ENCODE results near the gene TSEN2. TPM values are rescaled to one million over a fixed set of nuclear protein-coding genes. Genes with fewer than 3 reads are reported as not detected.

The TSEN2 gene
- total and polyA plus RNA-seq, 11 donors = 14.3 to 22.3 (median 18.4) TPM

DNA sequence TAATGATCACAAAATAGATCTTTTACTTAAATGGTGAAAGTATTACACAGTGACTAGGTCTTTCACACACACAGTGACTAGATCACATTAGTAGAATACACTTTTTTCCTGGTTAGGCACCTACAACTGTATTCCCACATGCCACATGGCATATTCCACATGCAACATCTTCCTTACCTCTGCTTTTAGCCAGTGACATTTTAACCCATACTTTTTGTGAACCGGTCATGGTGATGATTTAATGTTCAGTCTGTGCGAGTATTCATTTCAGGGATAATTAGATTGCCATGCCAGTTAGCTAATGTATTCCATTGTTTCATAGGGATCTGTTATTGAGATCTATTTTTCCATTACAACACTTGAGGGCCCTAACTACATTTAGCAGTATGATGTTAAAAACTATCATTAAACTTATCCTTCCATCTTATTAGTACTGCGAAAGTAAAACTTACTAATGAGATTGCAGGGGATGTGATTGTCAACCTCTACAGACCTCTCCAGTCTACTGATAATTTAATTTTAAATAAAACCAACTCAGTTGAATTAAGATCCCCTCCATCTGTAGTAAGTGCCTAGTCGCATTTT, 28.3 kb downstream of the TSEN2 start:
- Histone ChIP-seq H3K9me3 (no peaks in the 10 kb centered on the region), H3K36me3 (peaks cover 0 to 22% (median 7%) of the 10 kb centered on the region in 9 donors), H3K4me3 (no peak overlapping the region), H3K4me1 (peaks cover 0 to 27% (median 2%) of the 10 kb centered on the region in 12 donors), H3K27me3 (no peaks in the 10 kb centered on the region), H3K27ac (peak overlapping the region in 2 of 12 donors; percentile 73 to 74)
- DNase-seq (no peak), ATAC-seq (no peak)
- WGBS, 4 donors = 72 to 80% (median 76%) methylated on average over 4 of the region's 4 CpGs
- intact Hi-C loops (cut with DNase I) = no loop called here
- TF ChIP-seq, protein P1, sequence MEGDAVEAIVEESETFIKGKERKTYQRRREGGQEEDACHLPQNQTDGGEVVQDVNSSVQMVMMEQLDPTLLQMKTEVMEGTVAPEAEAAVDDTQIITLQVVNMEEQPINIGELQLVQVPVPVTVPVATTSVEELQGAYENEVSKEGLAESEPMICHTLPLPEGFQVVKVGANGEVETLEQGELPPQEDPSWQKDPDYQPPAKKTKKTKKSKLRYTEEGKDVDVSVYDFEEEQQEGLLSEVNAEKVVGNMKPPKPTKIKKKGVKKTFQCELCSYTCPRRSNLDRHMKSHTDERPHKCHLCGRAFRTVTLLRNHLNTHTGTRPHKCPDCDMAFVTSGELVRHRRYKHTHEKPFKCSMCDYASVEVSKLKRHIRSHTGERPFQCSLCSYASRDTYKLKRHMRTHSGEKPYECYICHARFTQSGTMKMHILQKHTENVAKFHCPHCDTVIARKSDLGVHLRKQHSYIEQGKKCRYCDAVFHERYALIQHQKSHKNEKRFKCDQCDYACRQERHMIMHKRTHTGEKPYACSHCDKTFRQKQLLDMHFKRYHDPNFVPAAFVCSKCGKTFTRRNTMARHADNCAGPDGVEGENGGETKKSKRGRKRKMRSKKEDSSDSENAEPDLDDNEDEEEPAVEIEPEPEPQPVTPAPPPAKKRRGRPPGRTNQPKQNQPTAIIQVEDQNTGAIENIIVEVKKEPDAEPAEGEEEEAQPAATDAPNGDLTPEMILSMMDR (IDR thresholded peaks at IDR 0.05) = no peak
- no peak for TF ChIP-seq POLR2A (IDR thresholded peaks at IDR 0.05)

DNA sequence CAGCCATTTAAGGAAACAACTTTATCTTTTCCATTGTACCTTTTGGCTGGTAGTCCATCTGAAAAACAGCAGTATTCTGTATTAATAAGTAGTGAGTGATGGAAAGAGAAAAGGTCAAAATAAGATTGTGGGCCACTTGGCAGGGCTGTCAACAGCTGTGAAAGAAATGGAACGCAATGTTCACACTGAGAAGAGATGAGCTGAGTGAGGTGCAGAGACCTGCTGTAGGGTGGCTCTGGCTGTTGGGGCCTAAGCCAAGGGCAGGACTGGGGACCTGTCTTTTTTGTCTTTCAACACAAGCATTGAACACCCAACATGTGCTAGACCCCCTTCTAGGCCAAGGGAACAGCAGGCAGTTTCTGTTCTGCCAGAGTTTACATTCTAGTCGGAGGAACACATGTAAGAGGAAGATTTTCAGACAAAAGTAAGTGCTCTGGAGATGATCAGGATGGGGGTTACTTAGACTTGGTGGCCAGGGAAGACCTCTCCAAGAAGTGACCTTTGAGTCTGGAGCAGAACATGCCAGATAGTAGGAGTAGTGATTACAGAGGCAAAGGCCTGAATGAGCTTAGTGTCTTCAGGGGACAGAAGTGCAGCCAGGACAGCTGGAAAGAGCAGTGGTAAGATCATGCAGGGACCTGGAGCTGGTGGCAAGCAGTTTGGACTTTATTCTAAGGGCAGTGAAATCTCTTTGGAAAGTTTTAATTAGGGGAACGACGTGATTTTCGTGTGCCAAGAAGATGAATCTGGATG, 29.6 kb downstream of the TSEN2 start:
- Histone ChIP-seq H3K4me3 (no peak overlapping the region), H3K27me3 (no peaks in the 10 kb centered on the region), H3K4me1 (peaks cover 0 to 30% (median 2%) of the 10 kb centered on the region in 12 donors), H3K36me3 (peaks cover 0 to 16% (median 7%) of the 10 kb centered on the region in 9 donors), H3K9me3 (no peaks in the 10 kb centered on the region), H3K27ac (peak overlapping the region in 11 of 12 donors; percentile 14 to 74 (median 54))
- TF ChIP-seq POLR2A (IDR thresholded peaks at IDR 0.05) = no peak
- TF ChIP-seq, protein P1 (IDR thresholded peaks at IDR 0.05) = no peak
- ATAC-seq (peak; percentile 91 to 92 (median 92)), DNase-seq (peak in 2 of 5 donors; percentile 35 to 67)
- intact Hi-C loops (cut with DNase I) = no loop called here
- 72 to 76% (median 73%) methylated on average over 5 of the region's 5 CpGs for WGBS, 4 donors

DNA sequence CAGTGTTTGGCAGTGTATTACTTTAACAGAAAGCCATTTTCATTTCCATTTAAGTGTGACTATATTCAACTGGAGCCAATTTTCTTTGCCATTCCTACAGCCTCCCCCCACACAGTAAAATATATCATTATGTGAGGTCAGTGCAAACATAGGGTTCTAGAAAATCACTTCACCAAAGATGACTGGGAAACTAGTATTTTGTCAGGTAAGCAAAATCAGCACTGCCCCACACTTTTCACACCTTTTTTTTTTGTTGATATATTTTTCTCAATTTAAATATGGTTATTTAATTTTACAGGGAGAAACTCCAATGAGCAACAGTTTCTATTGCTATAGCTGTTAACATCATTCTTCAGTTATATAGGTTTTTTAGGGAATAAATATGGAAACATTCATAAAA, 31.4 kb downstream of the TSEN2 start:
- ATAC-seq (no peak), DNase-seq (no peak)
- Histone ChIP-seq H3K27me3 (no peaks in the 10 kb centered on the region), H3K9me3 (no peaks in the 10 kb centered on the region), H3K4me1 (peaks cover 0 to 30% (median 2%) of the 10 kb centered on the region in 12 donors), H3K36me3 (peaks cover 0 to 10% (median 3%) of the 10 kb centered on the region in 9 donors), H3K4me3 (no peak overlapping the region), H3K27ac (no peak overlapping the region)
- intact Hi-C loops (cut with DNase I) = no loop called here
- TF ChIP-seq POLR2A (IDR thresholded peaks at IDR 0.05) = no peak
- TF ChIP-seq, protein P1 (IDR thresholded peaks at IDR 0.05) = no peak

DNA sequence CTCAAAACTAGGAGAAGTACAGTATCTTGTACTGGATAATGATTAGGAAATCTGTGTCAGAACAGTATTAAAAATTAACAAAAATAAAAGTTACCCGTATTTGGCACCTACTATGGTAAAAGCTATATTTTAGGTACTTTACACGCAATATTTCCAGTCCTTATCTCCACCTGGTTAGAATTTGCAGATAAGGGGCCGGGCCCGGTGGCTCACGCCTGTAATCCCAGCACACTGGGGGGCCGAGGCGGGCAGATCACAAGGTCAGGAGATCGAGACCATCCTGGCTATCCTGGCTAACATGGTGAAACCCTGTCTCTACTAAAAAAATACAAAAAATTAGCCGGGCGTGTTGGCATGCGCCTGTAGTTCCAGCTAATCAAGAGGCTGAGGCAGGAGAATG, 32.6 kb downstream of the TSEN2 start:
- H3K4me1 ChIP-seq = peaks cover 0 to 35% (median 2%) of the 10 kb centered on the region in 12 donors
- H3K36me3 ChIP-seq = peaks cover 0 to 16% (median 8%) of the 10 kb centered on the region in 9 donors
- H3K27me3 ChIP-seq = no peaks in the 10 kb centered on the region
- no peak overlapping the region for H3K27ac ChIP-seq
- no peak overlapping the region for H3K4me3 ChIP-seq
- no peaks in the 10 kb centered on the region for H3K9me3 ChIP-seq
- intact Hi-C loops (cut with DNase I) = no loop called here
- no peak for DNase-seq
- TF ChIP-seq, protein P1 (IDR thresholded peaks at IDR 0.05) = no peak
- no peak for TF ChIP-seq POLR2A (IDR thresholded peaks at IDR 0.05)
- WGBS, 4 donors = 76 to 86% (median 81%) methylated on average over 11 of the region's 11 CpGs
- ATAC-seq = no peak
